ENCODE data around the gene BEX3.
"Not testable (repeated sequence)": the region's sequence is repeated elsewhere in the genome, so short reads cannot be mapped to it uniquely, and the experiment has no call there.

Gene BEX3

DNA sequence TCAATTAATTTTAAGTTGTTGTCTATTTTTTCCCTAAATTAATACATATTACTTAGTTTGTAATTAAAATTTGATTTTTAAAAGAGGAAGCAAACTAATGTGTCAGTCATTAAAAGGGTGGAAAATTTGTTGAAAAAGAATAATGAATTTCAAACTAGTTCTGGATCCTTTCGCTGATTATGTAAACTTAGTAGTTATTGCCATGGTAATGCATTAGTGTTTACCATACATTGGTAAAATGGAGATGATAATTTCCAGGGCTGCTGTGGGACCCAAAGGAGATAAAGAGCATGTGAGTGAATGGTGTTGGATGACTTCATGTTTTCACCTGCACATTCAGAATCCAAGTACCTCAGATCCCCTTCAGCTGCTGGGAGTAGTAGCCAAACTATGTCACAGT is 6.5 kb downstream of the BEX3 start:
- DNase-seq, result no peak

DNA sequence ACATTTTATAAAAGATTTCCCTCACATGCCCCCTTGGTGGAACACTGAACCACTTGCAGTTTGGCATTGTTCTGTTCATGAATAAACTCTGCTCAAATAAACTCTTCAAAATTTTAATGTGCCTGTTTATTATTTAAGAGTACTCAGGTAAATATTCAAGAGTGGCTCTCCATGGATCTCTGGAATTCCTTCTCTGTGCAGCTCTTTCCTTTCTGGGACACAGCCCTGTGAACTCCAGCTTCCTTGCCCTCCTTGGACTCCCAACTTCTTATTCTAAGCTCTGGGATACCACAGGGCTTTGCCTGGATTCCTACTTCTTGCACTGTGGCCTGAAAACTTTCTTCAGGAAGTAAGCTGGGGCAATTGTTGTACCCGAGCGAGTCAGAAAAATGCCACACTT is 8.3 kb downstream of the BEX3 start:
- DNase-seq, result no peak

DNA sequence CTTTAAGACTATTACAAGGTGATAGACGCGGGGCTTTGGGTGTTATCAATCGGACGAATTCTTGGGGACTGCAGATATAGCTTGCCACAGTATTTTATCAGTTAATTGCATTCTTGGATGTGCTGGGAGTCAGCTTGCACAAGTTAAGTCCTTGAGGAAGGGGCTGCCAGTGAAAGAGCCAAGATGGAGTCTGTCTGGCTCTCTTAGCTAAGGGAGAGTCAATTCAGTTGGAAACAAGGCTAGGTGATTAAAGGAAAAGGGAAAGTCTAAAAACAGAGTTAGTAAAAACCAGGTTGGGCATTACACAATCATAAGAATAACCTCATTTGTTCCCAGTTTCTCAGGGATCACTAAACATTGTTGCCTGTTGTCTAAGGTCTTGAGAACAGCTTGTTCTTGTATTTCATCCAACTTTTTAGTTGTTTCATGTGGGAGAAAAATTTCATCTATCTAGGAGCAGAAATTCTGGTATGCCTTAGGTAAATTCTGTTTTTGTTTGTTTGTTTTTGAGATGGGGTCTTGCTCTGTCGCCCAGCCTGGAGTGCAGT is 9.0 kb downstream of the BEX3 start:
- DNase-seq, result not testable (repeated sequence)

GRCh38 chrX:103386332-103386731 is 10.0 kb downstream of the BEX3 start:
- DNase-seq, result no peak

DNA sequence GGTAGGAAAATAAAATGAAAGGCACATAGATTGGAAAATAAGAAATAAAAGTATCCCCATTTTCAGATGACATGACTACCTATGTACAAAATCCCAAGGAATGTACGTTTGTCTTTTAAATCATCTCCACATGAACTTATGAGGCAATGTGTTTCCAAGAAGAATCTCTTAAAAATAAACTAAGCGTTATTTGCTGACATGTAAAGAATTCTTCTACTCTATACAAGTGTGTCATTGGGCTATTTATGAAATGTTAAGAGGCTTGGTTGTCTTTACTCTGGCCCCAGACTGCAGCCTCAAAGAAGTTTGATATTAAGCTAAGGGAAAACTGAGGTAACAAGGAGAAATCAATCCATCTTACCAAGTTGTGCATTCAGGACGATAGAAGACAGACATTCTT is 17.1 kb downstream of the BEX3 start:
- DNase-seq, result no peak

DNA sequence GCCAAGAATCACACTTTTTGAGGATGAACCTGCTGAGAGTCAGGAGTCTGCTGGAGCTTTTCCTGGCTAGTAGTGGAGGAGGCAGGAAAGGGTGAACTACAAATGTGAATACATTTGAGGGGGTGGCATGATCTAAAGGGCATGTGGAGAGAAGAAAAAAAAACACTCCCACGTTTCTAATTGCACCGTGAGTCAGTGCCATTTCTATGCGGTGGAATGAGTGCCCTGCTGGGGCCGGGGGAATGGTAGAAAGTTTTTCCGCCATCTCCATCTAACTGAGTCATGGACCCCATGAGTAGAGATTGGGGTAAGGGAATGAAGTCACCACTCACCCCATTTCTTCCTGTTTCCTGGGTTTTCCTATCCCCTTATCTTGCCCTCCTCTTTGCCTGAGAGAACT is 19.8 kb downstream of the BEX3 start:
- peak; percentile 19 for DNase-seq

GRCh38 chrX:103396660-103397059 is 20.3 kb downstream of the BEX3 start:
- no peak for DNase-seq

DNA sequence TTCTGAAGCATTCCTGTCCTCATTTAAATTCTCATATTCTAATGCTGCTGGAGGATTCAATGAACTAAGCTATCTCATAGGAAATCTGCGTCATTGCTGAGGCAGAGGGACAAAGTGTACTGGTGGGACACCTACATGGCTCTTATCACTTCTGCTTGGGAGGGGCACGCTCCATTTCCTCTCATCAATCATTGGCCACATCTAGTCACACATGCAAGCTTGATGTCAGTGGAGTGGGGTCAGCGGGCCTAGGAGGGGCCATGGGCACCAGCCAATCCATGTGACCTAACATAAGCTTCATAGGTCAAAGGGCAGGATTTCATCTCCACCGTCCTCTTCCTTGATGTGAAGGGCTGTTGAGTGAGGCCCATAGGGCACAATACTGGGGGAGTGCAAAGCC is 21.4 kb downstream of the BEX3 start:
- DNase-seq, result no peak

- peak; percentile 80 for DNase-seq
Observed at GRCh38 chrX:103398421-103398864, 22.1 kb downstream of the BEX3 start.

DNA sequence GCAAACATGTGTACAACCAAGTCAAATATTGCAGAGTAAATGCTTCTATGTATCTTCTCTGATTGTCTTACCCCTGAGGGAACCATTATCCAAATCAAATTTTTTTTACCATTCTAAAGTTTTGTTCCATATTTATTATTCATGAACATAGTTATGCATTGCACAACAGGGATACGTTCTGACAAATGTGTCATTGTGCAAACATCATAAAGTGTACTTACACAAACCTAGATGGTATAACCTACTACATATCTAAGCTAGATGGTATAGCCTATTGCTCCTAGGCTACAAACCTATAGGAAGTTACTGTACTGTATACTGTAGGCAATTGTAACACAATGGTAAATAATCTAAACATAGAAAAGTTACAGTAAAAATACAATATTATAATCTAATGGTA is 23.4 kb downstream of the BEX3 start:
- no peak for DNase-seq

- DNase-seq, result no peak
Observed at GRCh38 chrX:103400931-103401330, 24.6 kb downstream of the BEX3 start.

DNA sequence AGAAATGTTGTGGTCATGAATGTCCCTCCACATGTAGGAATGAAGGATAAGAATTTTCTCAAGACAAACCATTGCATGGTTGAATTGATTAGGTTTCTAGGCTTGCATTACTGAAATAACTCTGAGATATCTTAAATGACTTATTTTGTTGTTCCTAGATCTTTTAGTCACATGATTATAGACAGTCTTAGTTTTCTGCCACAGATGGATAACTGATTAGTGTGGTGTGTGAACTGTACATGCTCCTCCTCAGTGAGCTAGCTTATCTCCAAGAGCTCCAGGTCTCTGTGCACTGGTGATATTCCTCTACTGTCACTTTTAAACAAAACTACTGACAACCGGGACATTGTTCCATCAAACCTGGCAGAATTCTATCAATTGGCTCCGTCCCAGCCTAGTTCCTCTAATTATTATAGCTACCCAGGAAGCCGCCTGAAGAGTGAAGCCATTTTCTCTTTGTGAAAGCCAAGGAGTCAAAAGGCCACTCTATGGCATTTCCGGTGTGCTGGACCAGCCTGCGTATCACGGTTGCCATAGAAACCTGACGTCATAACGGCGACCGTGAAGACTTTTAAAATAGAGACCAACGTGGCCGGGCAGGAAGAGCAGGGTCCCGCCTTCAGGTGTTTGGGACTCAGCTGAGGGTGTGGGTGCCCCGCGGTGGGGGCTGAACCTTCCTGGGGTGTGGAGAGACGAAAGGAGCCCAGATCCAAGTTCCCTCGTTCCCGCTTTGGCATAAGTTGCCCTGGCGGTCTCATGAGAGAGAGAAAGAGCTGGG is 28.1 kb downstream of the BEX3 start:
- peak; percentile 82 for DNase-seq

DNA sequence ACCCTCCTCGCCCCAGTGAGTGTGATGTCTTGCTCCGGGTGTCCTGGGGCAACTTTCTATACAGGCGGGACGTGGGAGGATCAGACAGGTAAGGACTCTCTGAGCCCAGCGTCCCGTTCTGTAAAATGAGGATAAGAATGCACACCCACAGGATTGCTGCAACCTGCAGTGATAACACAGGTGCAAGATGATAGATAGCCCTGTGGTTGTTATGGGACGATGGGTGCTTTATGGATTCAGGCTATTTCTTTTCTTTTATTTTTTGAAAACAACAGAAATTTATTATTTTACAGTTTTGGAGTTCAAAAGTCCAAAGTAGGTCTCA is 28.6 kb downstream of the BEX3 start:
- no peak for DNase-seq

DNA sequence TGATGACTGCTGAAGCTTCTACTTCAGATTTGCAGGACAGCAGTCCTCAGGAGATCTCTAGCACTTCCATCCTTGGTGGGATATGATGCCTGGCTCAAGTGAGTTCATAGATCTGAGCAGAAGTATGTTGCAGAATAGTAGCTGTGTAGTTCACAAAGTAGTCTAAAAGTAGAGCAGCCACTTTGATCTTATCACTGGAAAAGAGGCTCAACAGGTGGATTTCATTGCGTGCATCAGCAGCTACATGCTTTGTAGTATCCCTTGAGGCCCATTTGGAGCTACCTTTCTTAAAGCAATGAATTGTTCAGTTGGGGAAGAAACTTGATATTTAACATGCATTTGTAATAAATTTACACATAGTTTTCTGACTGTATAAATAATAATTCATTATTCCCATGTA is 29.9 kb downstream of the BEX3 start:
- DNase-seq, result no peak

GRCh38 chrX:103407776-103408175 is 31.4 kb downstream of the BEX3 start:
- no peak for DNase-seq

GRCh38 chrX:103411721-103412120 is 35.4 kb downstream of the BEX3 start:
- DNase-seq, result not testable (repeated sequence)

GRCh38 chrX:103413705-103414387 is 37.5 kb downstream of the BEX3 start:
- no peak for DNase-seq

DNA sequence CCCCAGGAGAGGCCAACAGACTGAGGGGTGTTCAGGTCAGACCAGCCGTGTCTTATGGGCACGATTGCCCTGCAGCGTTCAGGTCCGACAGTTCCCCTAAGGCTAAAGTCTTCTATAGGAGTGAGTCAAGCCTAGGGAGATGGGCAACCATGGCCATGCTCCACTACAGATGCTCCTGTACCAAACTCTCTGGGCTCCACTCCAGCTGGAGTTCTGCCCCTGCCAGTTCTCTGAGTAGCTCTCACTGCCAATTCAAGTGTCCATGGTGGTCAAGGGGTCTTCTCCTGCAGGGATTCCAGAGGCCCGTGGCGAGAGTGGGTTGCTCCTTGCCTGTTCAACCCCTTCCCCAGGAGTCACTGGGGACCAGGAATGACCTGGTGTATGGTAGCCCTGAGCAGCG is 38.2 kb downstream of the BEX3 start:
- no peak for DNase-seq

GRCh38 chrX:103415068-103415467 is 38.7 kb downstream of the BEX3 start:
- no peak for DNase-seq

DNA sequence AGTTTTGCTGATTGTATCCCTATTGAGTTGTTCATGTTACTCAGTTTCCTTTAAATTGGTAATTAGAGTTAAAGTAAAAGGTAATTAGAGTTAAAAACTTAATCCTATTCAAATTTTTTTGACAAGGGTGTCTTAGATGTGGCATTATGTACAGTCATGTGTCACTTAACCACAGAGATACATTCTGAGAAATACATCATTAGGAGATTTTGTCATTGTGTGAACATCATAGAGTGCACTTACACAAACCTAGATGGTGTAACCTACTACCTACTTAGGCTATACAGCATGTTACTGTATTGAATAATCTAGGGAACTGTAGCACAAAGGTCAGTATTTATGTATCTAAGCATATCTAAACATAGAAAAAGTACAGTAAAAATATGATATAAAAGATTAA is 39.2 kb downstream of the BEX3 start:
- DNase-seq, result no peak

- DNase-seq, result no peak
Observed at GRCh38 chrX:103417370-103417769, 41.0 kb downstream of the BEX3 start.

- DNase-seq, result no peak
Observed at GRCh38 chrX:103417933-103418332, 41.6 kb downstream of the BEX3 start.

DNA sequence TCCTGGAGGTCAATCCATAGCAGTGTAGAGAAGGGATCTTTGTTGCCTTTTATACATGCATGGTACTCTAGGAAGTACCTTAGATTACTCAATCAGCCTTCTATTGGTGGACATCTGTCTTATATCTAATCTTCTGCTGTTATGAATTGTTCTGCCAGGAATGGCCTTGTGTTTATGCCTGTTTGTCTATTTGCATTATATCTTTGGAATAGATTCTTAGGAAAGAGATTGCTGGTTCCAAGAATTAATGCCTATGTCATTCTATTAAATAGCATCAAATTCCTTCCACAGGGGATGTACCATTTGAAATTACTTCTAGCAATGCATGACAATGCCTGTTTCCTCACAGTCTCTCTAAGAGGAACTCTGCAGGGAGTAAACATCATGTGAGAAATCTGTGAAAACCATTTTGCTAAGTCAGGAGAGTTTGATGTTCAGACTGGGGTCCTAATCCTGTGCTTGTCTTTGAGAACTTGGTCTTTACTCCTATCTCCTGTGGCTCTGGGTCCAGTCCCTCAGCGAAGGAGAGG is 42.5 kb downstream of the BEX3 start:
- no peak for DNase-seq
